SK-N-SH (cell line): Measurements from ENCODE around the gene ZNF213. TPM values are rescaled to one million over a fixed set of nuclear protein-coding genes. Genes with fewer than 3 reads are reported as not detected.

Experiments used
- CTCF ChIA-PET: fragments of 300-600, 350-600 bp; formaldehyde crosslinking; extraction: SDS; loops from one replicate; lab custom pipeline; 2021; lab: Yijun Ruan, JAX
- POLR2A ChIA-PET: fragments of 350-600 bp; sonication (Branson Sonifier 250); formaldehyde crosslinking; extraction: SDS; loops from one replicate; lab custom pipeline; 2020; ENCODE audit warnings: antibody characterized with exemption, inconsistent platforms; lab: Yijun Ruan, JAX
- DNase-seq: peaks from one replicate; pipeline ENCODE4 v3.0.0; 2012
- H2AFZ ChIP-seq: fragments of 200-600 bp; sonication (generic); 2 replicates; pipeline ENCODE4 v1.8.1; 2016; ENCODE audit warnings: antibody characterized with exemption, mild to moderate bottlenecking, low read depth
- H3F3A ChIP-seq: fragments of 200-600 bp; sonication (generic); replicated peaks from 2 replicates; pipeline ENCODE3; 2016; ENCODE audit warnings: antibody characterized with exemption, mild to moderate bottlenecking; ENCODE audit not compliant: insufficient read depth
- H3K27ac ChIP-seq, 2 experiments: fragments of 200-500 bp in 1 of 2; fragments of 200-600 bp in 1 of 2; sonication (Bioruptor generic) in 1 of 2; sonication (generic), shearing (Covaris generic) in 1 of 2; 2 replicates each; pipeline versions ENCODE4 v1.5.1 to v1.6.1; 2014 to 2016; ENCODE audit warnings: low read depth in 2 of 2, inconsistent platforms in 1 of 2, low read length in 1 of 2, mild to moderate bottlenecking in 1 of 2, mixed read lengths in 1 of 2
- H3K27me3 ChIP-seq: fragments of 200-600 bp; sonication (generic), shearing (Covaris generic); 2 replicates; pipeline ENCODE4 v1.6.1; 2016; ENCODE audit warnings: mixed run types; ENCODE audit not compliant: insufficient read depth
- H3K36me3 ChIP-seq, 2 experiments: fragments of 200-500 bp in 1 of 2; fragments of 200-600 bp in 1 of 2; sonication (Bioruptor generic) in 1 of 2; sonication (generic) in 1 of 2; replicated peaks in 1 of 2; 2 replicates each; pipeline versions ENCODE3 to v1.5.1; 2014 to 2016; ENCODE audit warnings: low read length in 1 of 2, mild to moderate bottlenecking in 1 of 2; ENCODE audit not compliant: insufficient read depth in 2 of 2, control insufficient read depth in 1 of 2
- H3K4me1 ChIP-seq, 2 experiments: fragments of 200-500 bp in 1 of 2; fragments of 200-600 bp in 1 of 2; sonication (Bioruptor generic) in 1 of 2; sonication (generic), shearing (Covaris generic) in 1 of 2; 2 replicates each; pipeline versions ENCODE4 v1.5.1 to v1.6.1; 2014 to 2016; ENCODE audit warnings: low read depth in 1 of 2, low read length in 1 of 2, mixed run types in 1 of 2; ENCODE audit not compliant: insufficient read depth in 2 of 2, control insufficient read depth in 1 of 2
- H3K4me2 ChIP-seq: fragments of 200-600 bp; sonication (generic), shearing (Covaris generic); 2 replicates; pipeline ENCODE4 v1.6.1; 2017; ENCODE audit warnings: mixed run types
- H3K4me3 ChIP-seq, 2 experiments: fragments of 200-500 bp in 1 of 2; fragments of 200-600 bp in 1 of 2; sonication (Bioruptor generic) in 1 of 2; sonication (generic), shearing (Covaris generic) in 1 of 2; 2 replicates each; pipeline versions ENCODE4 v1.5.1 to v1.8.1; 2014 to 2016; ENCODE audit warnings: low read depth in 2 of 2, inconsistent platforms in 1 of 2, low read length in 1 of 2, mild to moderate bottlenecking in 1 of 2, mixed read lengths in 1 of 2, moderate library complexity in 1 of 2
- H3K79me2 ChIP-seq: fragments of 200-600 bp; sonication (generic); 2 replicates; pipeline ENCODE4 v1.8.1; 2017; ENCODE audit warnings: mild to moderate bottlenecking; ENCODE audit not compliant: insufficient read depth
- H3K9ac ChIP-seq: fragments of 200-600 bp; sonication (generic); 2 replicates; pipeline ENCODE4 v1.6.1; 2017; ENCODE audit warnings: mixed run types
- H3K9me2 ChIP-seq: fragments of 200-600 bp; sonication (generic); 2 replicates; pipeline ENCODE4 v1.6.1; 2017; ENCODE audit warnings: mixed run types
- H3K9me3 ChIP-seq: fragments of 200-600 bp; sonication (generic); 2 replicates; pipeline ENCODE4 v1.6.1; 2017; ENCODE audit warnings: mixed run types, mild to moderate bottlenecking, moderate library complexity
- H4K20me1 ChIP-seq: fragments of 200-600 bp; sonication (generic); 2 replicates; pipeline ENCODE4 v1.6.1; 2017; ENCODE audit warnings: mild to moderate bottlenecking, mixed run types; ENCODE audit not compliant: insufficient read depth
- ELF1 ChIP-seq: IDR thresholded peaks from 2 replicates; pipeline ENCODE4 v1.4.0; 2012
- EP300 ChIP-seq, 2 experiments: IDR thresholded peaks; 2 replicates each; pipeline versions ENCODE4 v1.4.0 to v1.6.1; 2012; ENCODE audit warnings: borderline replicate concordance in 1 of 2, low read depth in 1 of 2, low read length in 1 of 2
- EZH2phosphoT487 ChIP-seq: fragments of 200-600 bp; sonication (generic); IDR thresholded peaks from 2 replicates; pipeline ENCODE4 v1.6.1; 2017; ENCODE audit warnings: low read depth, mixed run types, mild to moderate bottlenecking, antibody characterized with exemption, moderate library complexity, borderline replicate concordance
- FOXM1 ChIP-seq: IDR thresholded peaks from 2 replicates; pipeline ENCODE4 v1.4.0; 2012; ENCODE audit warnings: low read depth, mild to moderate bottlenecking
- GATA2 ChIP-seq: sonication (generic); formaldehyde crosslinking; IDR thresholded peaks from 2 replicates; pipeline ENCODE4 v1.5.0; 2020; ENCODE audit warnings: mild to moderate bottlenecking, missing genetic modification reagents
- IRF3 ChIP-seq: fragments of 150-350 bp; IDR thresholded peaks from 2 replicates; pipeline ENCODE4 v1.6.1; 2016; ENCODE audit warnings: mild to moderate bottlenecking, low read depth, low read length
- JUND ChIP-seq: IDR thresholded peaks from 2 replicates; pipeline ENCODE4 v1.4.0; 2012
- MAX ChIP-seq: IDR thresholded peaks from 2 replicates; pipeline ENCODE4 v1.4.0; 2012; ENCODE audit warnings: low read depth
- MXI1 ChIP-seq: IDR thresholded peaks from 2 replicates; pipeline ENCODE4 v1.6.1; 2012; ENCODE audit warnings: mild to moderate bottlenecking, low read depth, low read length, improper control_type of control experiment
- PBX3 ChIP-seq: IDR thresholded peaks from 2 replicates; pipeline ENCODE4; 2012
- POLR2AphosphoS5 ChIP-seq: IDR thresholded peaks from 2 replicates; pipeline ENCODE4 v1.6.1; 2012; ENCODE audit warnings: low read depth, low read length
- RXRA ChIP-seq: IDR thresholded peaks from 2 replicates; pipeline ENCODE4 v1.4.0; 2012; ENCODE audit warnings: low read depth, mild to moderate bottlenecking, borderline replicate concordance
- SMC3 ChIP-seq: IDR thresholded peaks from 2 replicates; pipeline ENCODE4 v1.6.1; 2012; ENCODE audit warnings: low read depth, low read length, improper control_type of control experiment
- TCF12 ChIP-seq: IDR thresholded peaks from 2 replicates; pipeline ENCODE4 v1.4.0; 2012
- TEAD4 ChIP-seq: IDR thresholded peaks from 2 replicates; pipeline ENCODE4 v1.4.0; 2012; ENCODE audit warnings: mild to moderate bottlenecking, borderline replicate concordance; ENCODE audit not compliant: insufficient read depth
- USF1 ChIP-seq: IDR thresholded peaks from 2 replicates; pipeline ENCODE4 v1.4.0; 2012; ENCODE audit warnings: low read depth, borderline replicate concordance
- YY1 ChIP-seq: IDR thresholded peaks from 2 replicates; pipeline ENCODE4 v1.4.0; 2012; ENCODE audit warnings: low read depth, mild to moderate bottlenecking
- ZBTB33 ChIP-seq: IDR thresholded peaks from 2 replicates; pipeline ENCODE4 v1.4.0; 2012; ENCODE audit warnings: low read depth, borderline replicate concordance
- WGBS: methylation state at CpG from one replicate; pipeline ENCODE4 v1.1.6; 2017; ENCODE audit warnings: low lambda C conversion rate; 5-methylcytosine and 5-hydroxymethylcytosine counted together
- polyA plus RNA-seq, 3 experiments: library from polyadenylated mRNA; depleted of rRNA; stranded (reverse); fragments of >200 nt; gene quantifications; 2 replicates each; pipeline ENCODE4 v1.2.3, GENCODE V29; 2012

ZNF213 gene
- polyA plus RNA-seq, 1 of the 3 experiments (the other 2 are of a cell fraction): 1.1 TPM

GRCh38 chr16:3119701-3120408, 15.0 kb upstream of the ZNF213 start (continued):
- no peak for TF ChIP-seq EZH2phosphoT487
- TF ChIP-seq, all 33 proteins: peak for 0

- POLR2A ChIA-PET: interaction anchor here (1.5 kb wide), 1 partner anchor 14 kb away, joined by 3 read pairs; no protein-coding TSS in a partner anchor
- no peak for TF ChIP-seq POLR2AphosphoS5
- TF ChIP-seq ELF1: no peak
- no peak for TF ChIP-seq FOXM1
- TF ChIP-seq IRF3: no peak
- no peak for TF ChIP-seq MXI1
- TF ChIP-seq JUND: no peak
- no peak for TF ChIP-seq RXRA
- no peak for TF ChIP-seq ZBTB33
- TF ChIP-seq PBX3: no peak
- TF ChIP-seq SMC3: no peak
- TF ChIP-seq TEAD4: no peak
- TF ChIP-seq YY1: no peak
- TF ChIP-seq GATA2: no peak
- no peak for TF ChIP-seq EP300 (IDR thresholded peaks at IDR 0.05; ENCODE audit: borderline replicate concordance in 1 of 2, low read depth in 1 of 2, low read length in 1 of 2)
- TF ChIP-seq MAX: no peak
- no peak for TF ChIP-seq TCF12
- no peak for TF ChIP-seq USF1
- TF ChIP-seq EZH2phosphoT487: no peak
- TF ChIP-seq, all 33 proteins: peak for 0
- Histone ChIP-seq H3K27me3 (no peaks in the 10 kb centered on the region), H3K9me3 (no peaks in the 10 kb centered on the region), H3K27ac (no peak overlapping the region), H3K4me3 (no peak overlapping the region), H3K9me2 (no peaks in the 10 kb centered on the region), H4K20me1 (no peaks in the 10 kb centered on the region), H3K79me2 (no peaks in the 10 kb centered on the region), H3K4me2 (no peak overlapping the region), H3F3A (peaks cover 12% of the 10 kb centered on the region), H3K36me3 (peaks cover 0 to 29% of the 10 kb centered on the region in 2 experiments), H3K9ac (no peak overlapping the region), H3K4me1 (peaks cover 4% of the 10 kb centered on the region in 2 experiments; a peak in 1 of 4 replicates), H2AFZ (no peak overlapping the region)
- CTCF ChIA-PET: interaction anchor here (1.1 to 10.8 kb wide), 3 partner anchors 8 to 61 kb away, joined by 3 to 64 read pairs (median 37); no protein-coding TSS in a partner anchor
- WGBS: 91% methylated on average over 11 of the region's 16 CpGs
- no peak for DNase-seq
Measured at GRCh38 chr16:3120435-3120834, 14.4 kb upstream of the ZNF213 start.
